GM19455 (cell line): ENCODE measurements around the gene SENP3.

ENCODE experiments used
- ATAC-seq: cut with Tn5 transposase; IDR thresholded peaks from one replicate; pipeline ENCODE4 v1.9.1; 2021; ENCODE audit not compliant: unreplicated experiment

SENP3 gene

GRCh38 chr17:7575959-7576358 is 14.2 kb downstream of the SENP3 start:
- no peak for ATAC-seq

- ATAC-seq: no peak
These were observed 14.8 kb downstream of the SENP3 start for GRCh38 chr17:7576432-7576937.

- no peak for ATAC-seq
These were observed 15.8 kb downstream of the SENP3 start for GRCh38 chr17:7577327-7578199.

- peak; percentile 32 for ATAC-seq
These were observed 17.5 kb downstream of the SENP3 start, which contains the start of gene CD68 for GRCh38 chr17:7579001-7579833. TSS of gene CD68 (plus strand) at chr17:7579638. CDS start at chr17:7579678, 40 bp downstream.

- no peak for ATAC-seq
These were observed 18.3 kb downstream of the SENP3 start for GRCh38 chr17:7579834-7580603.

- no peak for ATAC-seq
These were observed 19.2 kb downstream of the SENP3 start for GRCh38 chr17:7580604-7581575.

- no peak for ATAC-seq
These were observed 20.9 kb downstream of the SENP3 start for GRCh38 chr17:7582396-7583252.

GRCh38 chr17:7583253-7584109 is 21.8 kb downstream of the SENP3 start, which contains the start of gene MPDU1:
TSS of gene MPDU1 (plus strand) at chr17:7583852. CDS start at chr17:7583863, 11 bp downstream.
- ATAC-seq: peak; percentile 75

GRCh38 chr17:7586673-7587419 is 25.1 kb downstream of the SENP3 start:
- no peak for ATAC-seq

GRCh38 chr17:7587420-7588151 is 25.9 kb downstream of the SENP3 start:
- ATAC-seq: no peak

- ATAC-seq: no peak
These were observed 27.0 kb downstream of the SENP3 start for GRCh38 chr17:7588553-7589203.

- no peak for ATAC-seq
These were observed 27.6 kb downstream of the SENP3 start for GRCh38 chr17:7589204-7589868.

- ATAC-seq: no peak
These were observed 28.4 kb downstream of the SENP3 start, which contains the start of gene SOX15 for GRCh38 chr17:7589891-7590691. TSS of gene SOX15 (minus strand) at chr17:7590094. CDS start at chr17:7589676, 418 bp downstream.

- ATAC-seq: no peak
These were observed 29.0 kb downstream of the SENP3 start for GRCh38 chr17:7590743-7591142.
